ENCODE data around the gene NAV2.
"Not testable (repeated sequence)": the region's sequence is repeated elsewhere in the genome, so short reads cannot be mapped to it uniquely, and the experiment has no call there.

NAV2 gene

DNA sequence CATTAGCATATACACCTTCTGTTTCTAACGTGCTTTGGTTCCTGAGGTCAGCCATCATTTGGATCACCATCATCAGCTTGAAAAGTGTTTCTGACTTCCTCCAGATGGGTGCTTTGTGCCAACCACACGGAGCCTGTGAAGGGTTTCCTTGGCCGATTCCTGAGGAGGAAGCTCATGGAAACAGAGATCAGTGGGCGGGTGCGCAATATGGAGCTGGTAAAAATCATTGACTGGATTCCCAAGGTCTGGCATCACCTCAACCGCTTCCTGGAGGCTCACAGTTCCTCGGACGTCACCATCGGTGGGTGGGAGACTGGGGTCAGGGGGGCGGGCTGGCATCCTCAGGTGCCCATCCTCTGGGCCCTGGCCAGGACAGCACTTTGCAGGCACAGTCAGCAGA is 392.8 kb downstream of the NAV2 start:
- DNase-seq: no peak

DNA sequence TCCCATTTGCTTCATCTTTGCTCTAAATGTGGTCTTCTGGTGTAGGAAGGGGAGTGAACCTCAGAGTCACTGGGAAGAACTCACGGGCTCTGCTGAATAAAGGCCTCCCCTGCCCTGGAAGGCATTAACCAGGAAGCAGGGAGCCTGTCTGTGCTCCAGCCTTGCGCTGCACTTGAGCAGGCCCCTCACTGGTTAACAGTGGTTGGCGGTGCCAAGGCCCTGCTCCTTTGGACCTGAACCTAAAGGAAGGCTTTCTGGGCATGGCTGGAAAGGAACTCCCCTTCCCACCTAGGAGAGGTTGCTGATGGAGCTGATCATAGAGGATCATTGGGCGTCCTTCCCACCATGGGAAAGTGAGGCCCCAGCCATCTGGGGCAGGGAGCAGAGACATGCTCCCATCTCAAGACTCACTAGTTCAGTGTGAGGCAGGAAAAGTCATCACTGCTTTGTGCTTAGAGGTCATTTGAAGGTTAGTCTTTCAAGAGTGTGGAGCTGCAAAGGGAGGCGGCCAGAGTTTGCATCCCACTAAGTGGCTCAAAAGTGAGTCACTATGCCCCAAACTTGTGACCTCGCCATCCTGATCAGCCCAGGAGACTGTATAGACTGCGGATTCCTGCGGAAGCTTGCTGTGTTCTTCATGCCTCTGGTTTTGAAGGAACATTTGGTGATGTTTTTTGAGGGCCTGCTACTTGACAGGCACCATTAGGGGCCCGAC is 397.3 kb downstream of the NAV2 start:
- no peak for DNase-seq

DNA sequence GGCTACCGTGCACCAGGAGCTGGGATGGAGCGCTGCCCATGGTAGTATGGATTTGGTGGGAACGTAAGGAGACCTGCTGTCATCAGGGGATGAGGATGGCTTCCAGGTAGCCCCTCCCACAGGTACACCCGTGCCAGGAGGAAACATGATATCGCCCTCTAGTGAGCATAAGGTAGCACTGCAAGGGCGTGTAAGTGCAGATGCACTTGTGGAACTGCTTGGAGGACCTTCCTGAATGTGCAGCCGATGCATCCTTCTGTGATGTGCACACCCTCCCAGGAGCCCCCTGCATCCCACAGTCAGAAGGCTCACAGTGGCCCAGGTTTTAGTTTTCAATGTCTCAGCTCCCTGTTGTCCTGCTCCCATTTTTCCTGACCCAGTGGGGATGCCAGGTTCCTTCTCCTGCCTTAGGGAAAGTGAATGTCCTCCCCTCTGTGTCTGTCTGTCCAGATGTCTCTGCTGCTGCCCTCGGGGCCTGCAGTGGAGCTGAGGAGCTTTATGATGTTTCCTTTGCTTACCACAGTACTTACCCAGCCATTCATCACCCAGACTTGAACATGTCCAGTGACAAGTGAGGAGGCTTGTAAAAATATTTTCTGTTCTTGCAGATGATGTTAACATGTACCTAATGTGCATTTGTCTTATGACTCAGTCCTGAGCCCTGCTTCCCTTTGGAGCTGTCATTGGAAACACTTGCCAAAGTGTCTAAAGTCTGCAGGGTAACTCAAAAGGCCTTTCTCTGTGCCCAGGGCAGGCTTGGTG is 398.5 kb downstream of the NAV2 start:
- DNase-seq: peak; percentile 47

DNA sequence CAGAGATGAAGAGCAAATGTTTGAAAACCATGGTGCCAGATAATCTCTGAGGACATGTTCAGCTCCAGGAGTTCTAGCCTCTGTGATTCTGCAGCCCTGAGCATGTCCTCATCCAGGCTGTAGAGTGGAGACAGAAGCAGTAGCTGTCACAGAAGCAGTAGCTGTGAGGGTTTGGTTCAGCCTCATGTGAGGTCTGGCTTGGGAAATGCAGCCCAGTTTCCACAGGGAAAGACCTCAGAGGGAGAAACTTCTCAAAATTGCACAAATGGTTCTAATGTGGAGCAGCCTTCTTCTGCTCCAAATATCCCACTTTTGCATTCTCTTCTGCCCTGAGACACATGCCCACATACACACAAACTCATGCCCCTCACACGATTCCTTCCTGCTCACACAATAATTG is 399.2 kb downstream of the NAV2 start:
- no peak for DNase-seq

DNA sequence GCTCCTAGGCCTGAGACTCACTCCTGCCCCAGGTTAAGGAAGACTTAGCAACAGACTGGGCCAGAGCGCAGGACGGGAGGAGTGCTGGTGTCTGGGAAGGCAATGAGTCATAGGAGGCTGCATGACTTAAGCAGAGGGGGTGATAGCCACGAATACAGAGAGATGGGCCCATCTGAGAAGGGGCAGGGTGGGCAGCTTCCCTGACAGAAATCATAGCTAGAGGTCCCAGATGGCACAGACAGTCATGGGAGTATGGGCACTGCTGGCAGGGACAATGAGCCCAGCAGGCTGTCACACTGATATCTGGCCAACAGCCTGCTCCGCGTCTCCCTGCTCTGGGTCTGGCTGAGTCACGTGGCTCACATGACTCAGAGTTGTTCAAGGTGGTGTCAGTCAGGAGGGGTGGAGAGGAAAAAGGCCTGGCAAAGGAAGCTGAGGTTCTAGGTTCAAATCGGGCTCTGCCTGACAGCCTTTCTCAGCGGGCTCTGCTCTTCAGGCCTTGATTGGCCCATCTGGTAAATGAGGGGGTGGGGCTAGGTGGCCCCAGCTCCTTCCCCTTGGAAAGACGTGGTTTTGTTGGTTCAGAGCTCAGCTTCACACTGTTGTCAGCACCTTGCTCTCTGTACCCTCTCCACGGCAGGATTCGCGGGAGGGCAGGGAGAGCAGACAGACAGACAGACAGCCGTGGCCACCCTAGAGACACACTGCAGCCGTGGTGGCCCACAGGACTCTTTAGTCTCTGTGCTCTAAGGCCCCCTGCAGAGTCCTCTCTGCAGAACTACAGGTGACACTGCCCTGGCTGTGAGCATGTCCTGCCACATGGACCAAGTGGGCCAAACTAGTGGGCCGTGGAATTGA is 399.9 kb downstream of the NAV2 start:
- DNase-seq: no peak

DNA sequence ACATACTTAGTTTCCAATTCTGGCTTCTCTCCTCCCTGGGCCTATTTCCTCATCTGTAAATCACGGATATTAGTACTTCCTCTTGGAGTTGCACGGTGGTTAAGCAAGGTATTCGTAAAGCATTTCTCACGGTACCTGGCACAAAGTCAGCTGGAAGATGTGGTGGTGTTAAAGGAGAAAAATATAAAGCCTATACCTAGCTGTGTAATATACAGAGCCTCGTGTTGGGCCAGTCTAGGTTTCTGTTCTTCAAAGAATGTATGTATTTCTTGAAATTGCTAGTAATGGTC is 400.5 kb downstream of the NAV2 start:
- no peak for DNase-seq

DNA sequence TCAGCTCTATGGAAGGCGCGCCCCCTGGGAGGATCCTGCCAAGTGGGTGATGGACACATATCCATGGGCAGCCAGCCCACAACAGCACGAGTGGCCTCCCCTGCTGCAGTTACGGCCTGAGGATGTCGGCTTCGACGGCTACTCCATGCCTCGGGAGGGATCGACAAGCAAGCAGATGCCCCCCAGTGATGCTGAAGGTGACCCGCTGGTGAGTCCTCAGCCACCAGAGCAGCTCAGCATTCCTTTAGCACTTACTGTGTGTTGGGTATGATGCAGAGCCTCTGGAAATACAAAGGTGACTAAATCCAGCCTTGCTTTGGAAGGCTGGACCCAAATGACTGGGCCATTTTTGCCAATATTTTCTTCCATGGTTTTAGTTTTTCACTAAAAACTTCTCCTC is 402.0 kb downstream of the NAV2 start:
- DNase-seq: no peak

DNA sequence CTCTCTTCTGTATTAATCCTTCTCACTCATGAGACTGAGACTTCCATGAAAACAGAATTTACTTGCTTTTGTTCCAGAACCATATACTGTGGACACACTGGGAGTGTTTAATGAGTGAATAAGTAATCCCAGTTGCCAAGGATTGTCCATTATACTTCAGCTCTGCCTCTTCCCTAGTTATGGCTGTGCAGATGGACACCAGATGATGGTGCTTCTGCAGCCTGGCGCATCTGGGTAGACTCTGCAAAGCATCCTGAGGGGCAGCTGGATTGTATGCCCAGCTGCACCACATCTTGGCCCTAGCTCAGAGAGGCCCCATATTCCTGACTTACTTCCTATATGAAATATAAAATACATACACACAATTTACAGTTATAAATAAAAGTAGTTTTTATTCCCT is 404.2 kb downstream of the NAV2 start:
- DNase-seq: no peak

DNA sequence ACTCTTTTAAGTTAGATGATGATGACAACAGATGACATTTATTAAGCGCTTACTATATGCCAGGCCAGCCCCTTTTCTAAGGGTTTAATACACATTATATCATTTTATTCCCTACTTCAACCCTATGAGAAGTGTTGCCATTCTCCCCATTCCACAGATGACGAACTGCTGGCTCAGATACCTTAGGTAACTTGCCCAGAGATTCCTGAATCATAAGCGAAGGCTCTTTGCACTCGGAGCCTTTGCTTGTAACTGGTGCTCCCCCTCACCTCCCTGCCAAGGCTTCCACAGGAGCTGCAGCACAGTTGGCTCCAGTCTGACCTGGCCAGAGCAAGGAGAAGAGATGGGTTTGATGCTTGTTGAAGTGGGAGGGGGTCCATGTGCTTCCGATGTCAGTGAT is 404.7 kb downstream of the NAV2 start:
- no peak for DNase-seq

DNA sequence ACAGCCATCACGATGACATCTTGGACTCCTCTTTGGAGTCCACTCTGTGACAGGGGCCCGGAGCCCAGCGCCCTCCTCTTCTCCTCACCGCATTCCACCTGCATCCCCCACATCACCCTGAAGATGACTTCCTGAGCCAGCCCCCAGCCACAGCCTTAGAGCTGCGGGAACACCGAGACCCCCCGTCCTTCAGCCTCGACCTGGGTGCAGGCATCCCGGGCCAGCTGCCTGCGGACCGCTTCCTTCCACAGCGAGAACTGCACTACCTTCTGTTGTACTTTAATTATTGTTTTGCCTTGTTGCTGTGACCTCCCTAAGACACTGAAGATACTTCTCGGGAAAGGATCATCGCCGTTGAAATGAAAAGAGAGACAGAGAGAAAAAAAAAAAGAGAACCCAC is 405.6 kb downstream of the NAV2 start:
- DNase-seq: no peak

DNA sequence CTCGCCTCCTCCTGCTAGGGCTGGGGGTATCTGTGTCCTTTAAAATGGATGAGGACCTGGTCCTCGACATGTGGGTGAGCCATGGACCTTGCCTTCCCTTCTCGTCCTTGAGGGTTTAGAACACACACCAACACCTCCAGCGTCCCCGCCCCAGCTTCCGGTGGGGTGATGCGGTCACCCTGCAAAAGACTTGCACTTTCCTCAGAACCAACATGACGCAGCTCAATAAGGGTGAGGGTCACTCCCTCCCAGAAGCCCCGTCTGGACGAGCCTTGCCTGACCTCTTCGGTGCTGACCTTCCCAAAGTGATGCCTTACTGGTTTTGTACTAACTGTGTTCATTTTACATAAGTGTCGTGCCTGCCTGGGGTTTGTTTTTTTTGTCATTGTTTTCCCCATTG is 406.7 kb downstream of the NAV2 start:
- no peak for DNase-seq

DNA sequence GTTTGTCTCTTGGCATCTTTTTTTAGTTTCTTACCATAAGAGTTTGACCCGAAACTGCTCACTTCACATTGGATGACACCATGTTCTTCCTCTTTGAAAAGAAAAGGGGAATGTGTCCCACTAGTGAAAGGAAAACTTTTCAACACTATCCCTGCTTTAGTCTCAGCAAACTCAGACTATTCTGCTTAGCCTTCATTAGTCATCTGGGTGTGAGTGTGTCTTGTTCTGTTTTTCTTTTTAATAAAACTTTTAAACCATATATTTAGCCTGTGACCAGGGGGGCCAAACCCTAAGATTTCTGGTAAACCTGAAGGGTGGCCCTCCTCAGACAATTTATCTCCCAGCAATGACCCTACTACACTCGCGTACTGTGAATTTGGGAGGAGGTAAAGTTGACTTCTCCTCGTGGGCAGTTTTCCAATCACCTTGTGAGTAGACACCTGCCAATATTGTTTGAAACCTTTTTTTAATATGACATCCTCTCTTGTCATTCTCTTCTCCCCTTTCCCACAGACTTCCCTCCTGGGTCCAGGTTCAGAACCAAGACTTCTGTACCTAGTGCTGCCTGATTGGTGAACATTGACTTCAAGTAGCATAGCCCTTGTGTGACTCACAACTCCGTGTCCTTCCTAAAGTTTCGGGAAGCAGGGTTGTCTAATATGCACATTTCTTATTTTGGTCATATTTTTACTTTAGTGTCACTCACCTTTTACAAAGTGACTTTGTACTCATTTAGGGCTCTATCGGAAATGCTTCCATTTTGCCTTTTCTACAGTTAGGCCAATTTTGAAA is 407.7 kb downstream of the NAV2 start:
- no peak for DNase-seq

DNA sequence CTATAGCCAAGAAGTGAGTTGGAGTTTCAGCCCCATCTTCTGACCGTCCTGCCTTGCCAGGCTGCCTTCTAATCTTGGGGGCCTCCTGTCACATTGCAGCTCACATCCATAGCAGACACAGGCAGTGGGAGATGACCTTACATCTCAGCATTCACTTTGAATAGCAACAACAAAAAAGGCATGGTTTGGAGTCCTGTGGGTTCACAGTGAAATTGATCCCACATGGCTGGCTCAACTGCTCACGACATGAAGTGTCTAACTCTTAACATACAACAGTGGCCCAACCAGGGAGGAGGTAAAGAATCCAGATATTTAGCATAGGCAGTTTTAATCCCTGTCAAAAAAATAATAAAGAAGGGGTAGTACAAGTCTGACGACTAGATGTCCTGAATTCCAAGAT is 409.5 kb downstream of the NAV2 start:
- no peak for DNase-seq

DNA sequence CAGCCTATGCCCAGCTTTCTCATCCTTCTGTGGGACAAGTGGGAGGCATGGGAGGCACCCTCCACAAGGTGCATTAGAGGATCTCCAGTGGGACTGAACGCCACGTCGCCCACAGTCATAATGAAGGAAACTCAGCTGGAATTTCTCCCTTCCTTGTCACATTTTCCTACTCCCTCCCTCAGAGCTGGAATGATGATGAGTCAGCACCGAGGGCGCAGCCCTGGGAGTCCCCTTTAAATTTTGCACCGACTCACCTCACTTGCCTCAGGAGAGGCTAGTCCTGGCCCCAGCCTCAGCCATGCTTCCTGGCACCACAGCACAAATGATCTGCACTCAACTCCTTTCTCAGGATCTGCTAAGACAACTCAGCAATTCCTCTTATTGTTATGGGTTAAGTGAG is 413.3 kb downstream of the NAV2 start:
- DNase-seq: no peak

DNA sequence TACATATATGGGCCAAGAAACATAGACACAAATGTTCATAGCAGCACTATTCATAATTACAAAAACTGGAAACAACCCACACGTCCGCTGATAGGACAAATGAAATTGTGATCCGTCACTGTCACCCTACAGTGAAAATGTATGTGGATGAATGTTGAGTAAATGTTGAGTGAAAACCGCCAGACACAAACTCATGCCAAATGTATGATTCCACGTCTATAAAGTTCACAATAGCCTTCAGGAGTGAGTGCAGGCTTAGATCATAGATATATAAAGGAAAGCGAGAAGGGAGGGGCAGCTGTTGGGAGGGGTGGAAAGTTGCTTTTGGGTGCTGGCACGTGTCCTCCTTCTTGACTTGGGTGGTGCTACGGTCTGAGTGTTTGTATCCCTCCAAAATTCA is 414.1 kb downstream of the NAV2 start:
- DNase-seq: no peak

DNA sequence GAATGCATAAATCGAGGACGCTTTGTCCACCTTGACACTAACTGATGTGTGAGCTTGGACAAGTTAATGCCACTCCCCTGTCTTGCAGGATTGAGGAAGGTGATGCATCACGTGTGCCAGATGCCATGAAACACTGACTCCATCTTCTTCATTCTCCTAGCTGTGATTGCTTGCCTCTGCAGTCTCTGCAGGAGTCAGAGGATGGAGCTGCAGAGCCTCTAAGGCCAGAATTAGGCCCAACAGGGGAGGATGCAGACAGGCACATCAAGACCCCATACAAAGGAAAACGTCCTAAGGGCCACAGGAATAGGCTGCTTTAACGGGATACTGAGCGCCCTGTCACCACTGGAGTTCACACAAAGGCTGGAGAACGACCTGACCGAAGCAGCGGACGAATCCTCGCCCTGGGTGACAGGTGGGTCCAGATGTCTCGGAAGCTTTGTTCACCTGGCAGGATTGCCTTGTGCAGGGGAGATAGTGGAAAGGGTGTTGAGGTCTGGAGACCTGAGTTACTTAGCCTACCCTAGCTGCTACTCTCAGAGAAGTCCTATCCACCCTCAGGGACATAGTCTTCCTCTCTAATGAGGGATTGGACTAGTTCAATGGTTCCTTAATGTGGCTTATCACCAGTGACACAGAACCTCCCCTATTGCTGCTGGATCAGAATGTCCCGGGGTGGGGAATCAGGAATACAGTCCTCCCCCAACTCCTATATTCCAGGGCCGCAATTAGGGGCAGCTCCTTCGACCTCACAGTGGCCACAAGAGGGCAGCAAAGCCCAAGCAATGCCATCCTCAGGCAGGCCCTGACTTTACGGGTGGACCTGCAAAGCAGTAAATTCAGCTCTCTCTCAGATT is 415.3 kb downstream of the NAV2 start:
- peak; percentile 50 for DNase-seq

DNA sequence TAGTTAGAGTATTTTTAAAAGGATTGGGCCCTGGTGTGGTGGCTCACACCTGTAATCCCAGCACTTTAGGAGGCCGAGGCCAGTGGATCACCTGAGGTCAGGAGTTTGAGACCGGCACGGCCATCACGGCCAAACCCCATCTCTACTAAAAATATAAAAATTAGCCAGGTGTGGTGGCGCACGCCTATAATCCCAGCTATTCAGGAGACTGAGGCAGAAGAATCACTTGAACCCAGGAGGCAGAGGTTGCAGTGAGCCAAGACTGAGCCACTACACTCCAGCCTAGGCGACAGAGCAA is 415.8 kb downstream of the NAV2 start:
- DNase-seq: not testable (repeated sequence)

DNA sequence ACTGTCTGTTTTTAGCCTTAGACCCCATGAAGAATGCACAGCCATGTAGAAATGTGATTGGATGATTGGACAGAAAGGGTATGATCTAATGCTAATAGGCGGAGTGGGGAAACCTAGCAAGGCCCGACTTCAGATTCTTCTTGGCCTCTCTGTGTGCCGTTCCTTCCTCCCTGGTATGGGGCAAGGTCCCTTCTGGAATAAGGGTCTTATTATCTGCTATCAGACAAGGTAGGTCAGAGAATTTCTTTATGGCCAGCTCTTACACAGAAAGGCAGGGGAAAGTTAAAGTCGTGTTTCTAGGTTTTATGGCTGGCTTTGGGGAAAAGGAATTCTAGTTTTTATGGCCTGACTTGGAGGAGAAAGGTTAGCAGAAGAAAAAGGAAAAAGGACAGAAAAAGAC is 417.0 kb downstream of the NAV2 start:
- no peak for DNase-seq

DNA sequence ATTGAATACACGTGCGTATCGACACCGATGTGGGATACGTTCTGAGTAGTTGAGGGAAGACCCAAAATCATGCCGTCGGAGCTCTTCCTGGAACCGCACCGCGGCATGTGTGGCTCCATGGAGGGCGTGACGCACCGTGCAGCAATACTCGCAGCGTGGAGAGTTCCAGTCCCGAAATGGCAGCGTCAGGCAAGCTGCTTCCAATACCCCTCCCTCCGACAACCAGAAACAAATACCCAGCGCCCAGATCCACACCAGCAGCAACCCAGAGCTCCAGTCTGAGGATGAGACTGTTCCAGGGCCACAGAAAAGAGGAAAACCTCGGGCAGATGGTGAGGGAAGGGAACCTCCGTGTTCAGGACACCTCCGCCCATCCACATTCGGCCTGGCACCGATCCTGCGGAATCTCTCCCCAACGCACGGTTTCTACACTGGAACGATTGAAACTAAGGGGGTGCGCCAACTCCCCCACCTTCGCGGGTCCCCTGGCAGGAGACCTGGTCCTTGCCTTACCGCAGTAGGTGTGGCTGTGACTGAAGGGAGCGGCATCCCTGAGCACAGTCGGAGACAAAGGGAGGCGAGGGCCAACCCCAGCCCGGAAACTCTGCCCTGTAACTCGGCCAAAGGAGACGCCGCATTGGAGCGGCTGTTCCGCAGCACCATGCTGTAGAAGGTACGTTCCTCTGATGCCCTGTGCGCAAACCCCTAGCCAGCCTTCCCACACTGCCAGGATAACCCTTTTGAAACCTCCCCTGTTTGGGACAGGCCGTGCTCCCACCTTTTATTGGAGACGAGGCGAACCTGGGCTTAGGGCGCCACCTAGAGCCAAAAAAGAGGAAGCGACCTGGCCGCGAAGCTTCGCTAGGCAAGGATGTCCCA is 419.4 kb downstream of the NAV2 start:
- peak; percentile 27 for DNase-seq

DNA sequence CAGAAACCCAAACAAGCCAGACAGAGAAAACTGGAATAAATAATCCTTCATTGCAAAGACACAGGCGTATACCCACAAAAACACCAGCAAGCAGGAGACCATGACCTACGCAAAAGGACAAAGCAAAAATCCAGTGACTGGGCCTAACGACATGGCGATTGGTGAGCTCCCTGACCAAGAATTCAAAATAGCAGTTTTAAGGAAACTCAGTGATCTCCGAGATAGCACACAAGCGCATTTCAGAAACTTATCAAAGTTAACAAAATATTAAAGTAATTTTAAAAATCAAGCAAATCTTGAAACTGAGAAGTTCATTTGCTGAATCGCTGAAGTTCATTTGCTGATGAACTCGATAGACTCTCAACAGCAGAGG is 420.0 kb downstream of the NAV2 start:
- DNase-seq: no peak

DNA sequence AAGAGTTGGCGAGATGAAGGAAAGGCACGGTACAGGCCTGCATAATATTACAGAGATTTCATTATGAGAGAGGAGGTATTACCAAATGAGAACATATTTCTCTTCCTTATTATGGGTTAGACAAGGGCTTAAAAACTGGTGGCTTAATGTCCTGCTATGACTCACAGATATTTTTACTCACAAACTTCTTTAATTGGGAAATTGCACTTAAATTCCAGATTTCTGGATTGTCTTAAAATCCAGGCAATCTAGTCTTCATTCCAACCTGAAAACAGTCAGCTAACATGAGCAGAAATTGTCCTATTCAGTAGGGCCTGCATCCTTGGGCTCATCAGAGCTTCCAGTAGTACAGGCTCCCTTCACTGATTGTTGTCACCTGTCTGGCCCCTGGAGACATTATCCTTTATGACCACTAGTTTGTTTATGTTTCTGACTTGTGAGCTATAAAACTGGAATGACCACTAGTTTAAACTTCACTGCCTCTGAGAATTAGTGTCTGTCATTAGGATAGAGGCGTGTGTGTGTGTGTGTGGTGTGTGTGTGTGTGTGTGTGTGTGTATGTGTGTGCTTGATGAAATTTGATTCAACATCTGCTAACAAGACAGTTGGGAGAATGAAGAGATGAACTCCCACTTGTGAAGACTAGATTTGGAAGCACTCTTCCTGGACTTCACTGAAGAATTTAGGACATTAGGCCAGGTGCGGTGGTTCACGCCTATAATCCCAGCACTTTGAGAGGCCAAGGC is 422.5 kb downstream of the NAV2 start:
- DNase-seq: no peak
